ENCODE measurements around the gene PRR5L.

GRCh38 chr11:36273110-36273509, 23.0 kb upstream of the PRR5L start:
- TF ChIP-seq POLR2AphosphoS5 (IDR thresholded peaks at IDR 0.05; ENCODE audit: low read depth, low read length) (no peak), POLR2A (IDR thresholded peaks at IDR 0.05; ENCODE audit: low read depth, low read length) (no peak), TAF1 (IDR thresholded peaks at IDR 0.05; ENCODE audit: borderline replicate concordance, low read depth, low read length) (no peak)
